ENCODE data around the gene TCHP. TPM values are rescaled to one million over a fixed set of nuclear protein-coding genes. Genes with fewer than 3 reads are reported as not detected.
A peak's percentile ranks its signal among the peaks of the same experiment; 100 is the strongest.

TCHP gene
- total RNA-seq, 4 donors from 2014 or later = 12.4 to 29.4 (median 17.6) TPM

GRCh38 chr12:109875572-109876131, 24.4 kb upstream of the TCHP start:
- TF ChIP-seq CTCF (IDR thresholded peaks at IDR 0.05) (no peak), EP300 (IDR thresholded peaks at IDR 0.05) (no peak), POLR2AphosphoS5 (IDR thresholded peaks at IDR 0.05) (no peak), POLR2A (IDR thresholded peaks at IDR 0.05) (no peak)
- Histone ChIP-seq H3K4me3 (no peak overlapping the region), H3K36me3 (peaks cover 0 to 16% of the 10 kb centered on the region in 2 donors), H3K4me1 (peaks cover 0 to 47% (median 18%) of the 10 kb centered on the region in 3 donors), H3K9me3 (no peaks in the 10 kb centered on the region), H3K27me3 (no peaks in the 10 kb centered on the region), H3K27ac (no peak overlapping the region)
- 72 to 85% methylated on average over 2 to 6 of the region's 6 CpGs for WGBS, 2 donors (ENCODE audit: low coverage in 1 of 2)
- no peak for ATAC-seq

DNA sequence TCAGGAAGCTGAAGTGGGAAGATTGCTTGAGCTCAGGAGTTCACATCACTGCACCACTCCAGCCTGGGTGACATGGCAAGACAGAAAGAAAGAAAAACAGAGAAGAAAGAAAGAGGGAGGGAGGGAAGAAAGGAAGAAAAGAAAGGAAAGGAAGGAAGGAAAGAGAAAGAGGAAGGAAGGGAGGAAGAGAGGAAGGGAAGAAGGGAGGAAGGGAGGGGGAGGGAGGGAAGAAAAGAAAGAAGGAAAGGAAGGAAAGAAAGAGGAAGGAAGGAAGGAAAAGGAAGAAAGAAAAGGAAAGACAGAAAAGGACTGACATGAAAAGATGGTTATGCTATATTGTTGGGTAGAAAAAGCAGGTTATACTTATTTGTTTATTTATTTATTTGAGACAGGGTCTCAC, 23.7 kb upstream of the TCHP start:
- H3K4me1 ChIP-seq = peaks cover 0 to 45% (median 21%) of the 10 kb centered on the region in 3 donors
- no peak overlapping the region for H3K27ac ChIP-seq
- TF ChIP-seq POLR2AphosphoS5 (IDR thresholded peaks at IDR 0.05) (no peak), EP300 (IDR thresholded peaks at IDR 0.05) (no peak), POLR2A (IDR thresholded peaks at IDR 0.05) (no peak), CTCF (IDR thresholded peaks at IDR 0.05) (no peak)

DNA sequence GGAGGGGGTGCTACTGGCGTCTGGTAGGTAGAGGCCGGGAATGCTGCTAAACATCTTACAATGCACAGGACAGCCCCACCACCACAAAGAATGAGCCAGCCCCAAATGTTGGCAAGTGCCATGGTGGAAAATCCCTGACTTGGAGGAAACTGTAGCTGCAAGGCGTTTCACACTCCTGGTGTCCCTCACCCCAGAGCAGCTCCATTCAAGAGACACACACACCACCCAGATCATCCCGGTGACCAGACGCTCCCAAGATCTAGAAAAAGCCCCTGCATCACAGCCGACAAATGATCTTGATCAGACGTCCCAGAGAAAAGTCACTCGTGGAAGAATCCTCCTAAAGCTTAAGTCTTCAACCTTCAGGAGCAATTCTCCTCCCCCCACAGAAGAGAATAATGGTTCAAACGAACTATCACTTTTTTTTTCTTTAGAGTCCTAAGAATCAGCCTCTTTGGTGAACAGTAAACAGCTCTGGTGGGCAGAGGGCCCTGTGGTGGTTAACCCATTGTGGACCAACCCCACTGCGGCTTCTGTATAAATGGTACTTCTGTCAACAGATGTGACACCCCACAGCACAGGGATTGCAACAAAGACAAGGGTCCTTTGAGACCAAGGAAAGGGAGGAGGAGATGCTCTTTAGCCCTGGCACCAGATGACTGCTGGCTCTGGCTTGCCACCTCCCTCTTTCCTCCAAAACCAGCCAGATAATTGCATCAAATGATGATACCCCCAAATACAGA, 22.4 kb upstream of the TCHP start:
- TF ChIP-seq CTCF (IDR thresholded peaks at IDR 0.05) (no peak), EP300 (IDR thresholded peaks at IDR 0.05) (no peak), POLR2AphosphoS5 (IDR thresholded peaks at IDR 0.05) (no peak), POLR2A (IDR thresholded peaks at IDR 0.05) (no peak)
- WGBS, 2 donors (ENCODE audit: low coverage in 1 of 2) = 48 to 62% methylated on average over 9 to 10 of the region's 10 CpGs
- Histone ChIP-seq H3K27ac (no peak overlapping the region), H3K36me3 (peaks cover 0 to under 1% of the 10 kb centered on the region in 2 donors), H3K4me3 (no peak overlapping the region), H3K27me3 (no peaks in the 10 kb centered on the region), H3K4me1 (peaks cover 0 to 33% (median 21%) of the 10 kb centered on the region in 3 donors), H3K9me3 (no peaks in the 10 kb centered on the region)
- no peak for ATAC-seq

More for the DNA sequence above, 23.7 kb upstream of the TCHP start:
- Histone ChIP-seq H3K4me3 (no peak overlapping the region), H3K36me3 (peaks cover 0 to 13% of the 10 kb centered on the region in 2 donors), H3K9me3 (no peaks in the 10 kb centered on the region), H3K27me3 (no peaks in the 10 kb centered on the region)
- ATAC-seq = no peak

GRCh38 chr12:109878247-109878625, 21.8 kb upstream of the TCHP start:
- no peak for ATAC-seq
- Histone ChIP-seq H3K9me3 (no peaks in the 10 kb centered on the region), H3K36me3 (no peaks in the 10 kb centered on the region), H3K27ac (no peak overlapping the region), H3K4me3 (no peak overlapping the region), H3K27me3 (no peaks in the 10 kb centered on the region), H3K4me1 (peaks cover 0 to 33% (median 21%) of the 10 kb centered on the region in 3 donors)
- TF ChIP-seq EP300 (IDR thresholded peaks at IDR 0.05) (no peak), POLR2AphosphoS5 (IDR thresholded peaks at IDR 0.05) (no peak), POLR2A (IDR thresholded peaks at IDR 0.05) (no peak), CTCF (IDR thresholded peaks at IDR 0.05) (no peak)
- 76 to 85% methylated on average over 2 to 3 of the region's 3 CpGs for WGBS, 2 donors (ENCODE audit: low coverage in 1 of 2)

- TF ChIP-seq CTCF (IDR thresholded peaks at IDR 0.05) (no peak), POLR2A (IDR thresholded peaks at IDR 0.05) (no peak), EP300 (IDR thresholded peaks at IDR 0.05) (no peak), POLR2AphosphoS5 (IDR thresholded peaks at IDR 0.05) (no peak)
- no peak for ATAC-seq
- 62% methylated on average over 4 of the region's 7 CpGs; no CpG with 5 or more reads in 1 of the 2 donors for WGBS, 2 donors (ENCODE audit: low coverage in 1 of 2)
- Histone ChIP-seq H3K36me3 (no peaks in the 10 kb centered on the region), H3K27ac (peak overlapping the region in 2 of 4 donors; percentile 83 to 86), H3K27me3 (peaks cover 3% of the 10 kb centered on the region), H3K9me3 (no peaks in the 10 kb centered on the region), H3K4me3 (peak overlapping the region in 1 of 2 donors; percentile 87), H3K4me1 (peaks cover 0 to 33% (median 21%) of the 10 kb centered on the region in 3 donors)
Observed at GRCh38 chr12:109878749-109879148, 21.3 kb upstream of the TCHP start.
